ENCODE measurements around the gene DLGAP1. TPM values are rescaled to one million over a fixed set of nuclear protein-coding genes. Genes with fewer than 3 reads are reported as not detected.
"Not testable (repeated sequence)": the region's sequence is repeated elsewhere in the genome, so short reads cannot be mapped to it uniquely, and the experiment has no call there.

Gene DLGAP1
- total RNA-seq, 1 donor from 2014 or later: 5.3 TPM

GRCh38 chr18:3599195-3599594 lies 855.9 kb downstream of the DLGAP1 start:
- DNase-seq: no peak

DNA sequence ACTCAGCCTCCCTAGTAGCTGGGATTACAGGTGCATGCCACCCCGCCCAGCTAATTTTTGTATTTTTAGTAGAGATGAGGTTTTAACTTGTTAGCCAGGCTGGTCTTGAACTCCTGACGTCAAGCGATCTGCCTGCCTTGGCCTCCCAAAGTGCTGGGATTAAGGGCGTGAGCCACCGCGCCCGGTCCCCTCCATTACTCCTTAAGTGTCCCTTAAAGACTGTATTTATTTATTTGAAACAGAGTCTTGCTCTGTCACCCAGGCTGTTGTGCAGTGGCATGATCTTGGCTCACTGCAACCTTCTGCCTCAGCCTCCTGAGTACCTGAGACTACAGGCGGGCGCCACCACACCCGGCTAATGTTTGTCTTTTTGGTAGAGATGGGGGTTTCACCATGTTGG lies 856.5 kb downstream of the DLGAP1 start:
- DNase-seq: no peak

GRCh38 chr18:3597409-3598357 lies 857.4 kb downstream of the DLGAP1 start:
- no peak for DNase-seq

DNA sequence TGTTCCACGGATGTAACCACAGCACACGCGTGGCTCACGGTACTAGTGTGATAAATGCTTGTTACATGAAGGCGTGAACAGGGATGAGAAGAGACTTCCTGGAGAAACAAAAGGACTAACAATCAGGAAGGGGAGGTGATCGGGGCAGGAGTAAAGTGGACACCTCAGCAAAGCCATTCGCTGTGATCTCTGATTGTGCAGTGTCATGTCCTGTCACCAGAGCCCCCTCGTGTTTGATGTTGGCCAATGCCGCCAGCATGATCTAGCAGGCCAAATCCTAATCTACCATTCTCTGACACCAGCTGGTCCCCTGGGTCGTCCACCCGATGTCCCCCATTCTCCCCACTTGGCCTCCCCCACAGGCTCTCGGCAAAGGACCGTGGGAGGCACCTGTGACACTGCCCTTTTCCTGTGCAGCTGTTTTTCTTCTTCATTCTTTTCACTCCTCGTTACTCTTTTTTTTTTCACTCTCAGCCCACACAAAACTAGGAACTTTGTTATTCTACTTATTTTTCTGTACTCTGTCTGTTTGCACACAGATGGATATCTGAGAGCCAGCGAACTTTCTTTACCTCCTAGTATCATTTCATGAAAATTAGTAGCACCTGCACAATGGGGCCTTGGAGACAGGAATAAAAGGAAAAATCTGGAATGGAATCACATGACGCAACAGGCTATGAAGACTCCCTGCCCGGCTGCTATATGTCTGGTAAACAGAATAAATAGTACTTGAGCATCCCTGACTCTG lies 858.3 kb downstream of the DLGAP1 start:
- peak; percentile 37 for DNase-seq

DNA sequence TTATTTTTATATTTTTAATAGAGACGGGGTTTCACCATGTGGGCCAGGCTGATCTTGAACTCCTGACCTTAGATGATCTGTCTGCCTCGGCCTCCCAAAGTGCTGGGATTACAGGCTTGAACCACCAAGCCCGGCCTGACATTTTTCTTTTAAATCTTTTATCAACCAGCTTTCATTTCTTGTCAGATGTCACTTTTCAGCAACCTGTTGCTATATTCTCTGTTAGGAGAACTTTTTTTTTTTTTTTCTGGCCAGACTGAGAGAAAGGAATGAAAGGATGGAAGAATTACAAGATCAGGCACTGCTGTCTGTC lies 858.8 kb downstream of the DLGAP1 start:
- DNase-seq: no peak

DNA sequence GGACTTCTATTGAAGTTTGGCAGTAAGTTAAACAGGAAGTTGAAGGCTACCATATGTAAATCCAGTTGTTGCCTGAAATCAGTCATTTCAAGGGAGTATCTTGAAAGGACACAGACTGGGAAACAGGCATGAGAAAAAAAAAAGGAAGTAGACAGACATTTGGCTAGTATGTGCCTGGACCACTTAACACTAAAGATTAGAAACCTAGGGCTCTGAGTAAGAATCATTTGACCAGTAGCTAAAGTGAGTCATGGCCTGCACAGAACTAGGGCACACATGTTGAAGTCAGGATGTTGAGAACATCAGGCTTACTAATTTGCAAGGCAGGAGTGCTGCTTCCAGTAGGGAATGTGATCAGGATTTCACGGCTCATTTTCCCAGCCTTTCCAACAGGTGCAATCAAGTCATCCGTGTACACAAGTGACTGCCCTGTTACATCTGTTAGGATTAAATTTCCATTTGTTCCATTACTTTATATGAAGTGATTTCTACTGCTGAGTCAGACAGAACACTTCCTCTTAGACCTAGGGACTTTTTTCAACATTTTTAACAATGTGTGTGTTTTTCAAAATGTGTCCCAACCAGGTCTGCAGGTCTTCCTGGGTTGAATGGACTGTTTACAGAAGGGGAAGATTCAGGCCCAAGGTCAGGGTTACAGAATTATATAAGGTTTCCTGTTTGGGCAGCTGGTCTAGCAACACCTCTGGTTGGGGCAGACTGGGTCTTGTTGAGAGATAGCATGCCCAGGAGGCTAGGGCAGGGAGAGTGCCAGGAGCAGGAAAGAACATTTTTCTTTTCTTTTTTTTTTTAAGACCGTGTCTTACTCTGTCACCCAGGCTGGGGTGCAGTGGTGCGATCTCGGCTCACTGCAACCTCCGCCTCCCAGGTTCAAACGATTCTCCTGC lies 859.5 kb downstream of the DLGAP1 start:
- peak; percentile 67 for DNase-seq

GRCh38 chr18:3594760-3595368 lies 860.2 kb downstream of the DLGAP1 start:
- DNase-seq: peak; percentile 52

- peak; percentile 97 for DNase-seq
These were observed 861.0 kb downstream of the DLGAP1 start for GRCh38 chr18:3593904-3594759.

DNA sequence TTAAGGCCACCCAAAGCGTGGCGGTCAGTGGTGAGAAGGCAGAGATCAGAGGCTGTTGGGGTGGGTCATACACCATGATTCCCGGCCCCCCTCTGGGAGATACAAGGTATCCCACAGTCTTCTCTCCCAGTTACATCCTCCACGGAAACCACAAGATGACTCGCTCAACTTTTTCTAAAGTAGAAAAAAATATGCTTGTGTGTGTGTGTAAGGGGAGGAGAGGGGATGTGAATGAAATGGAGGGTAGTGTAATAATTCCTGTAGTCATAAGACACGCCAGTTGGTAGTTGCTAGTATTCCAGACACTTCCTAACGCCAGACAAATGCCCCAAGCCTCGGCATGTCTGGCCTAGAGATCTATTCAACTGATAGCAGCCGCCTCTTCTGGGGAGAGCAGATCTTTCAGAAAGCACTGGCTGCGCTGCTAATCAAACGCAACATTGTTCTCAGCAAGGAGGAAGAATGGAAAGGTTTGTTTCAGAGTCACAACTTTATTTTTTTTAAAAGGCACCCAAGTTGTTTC lies 861.7 kb downstream of the DLGAP1 start:
- no peak for DNase-seq

- no peak for DNase-seq
These were observed 862.2 kb downstream of the DLGAP1 start for GRCh38 chr18:3592864-3593263.

DNA sequence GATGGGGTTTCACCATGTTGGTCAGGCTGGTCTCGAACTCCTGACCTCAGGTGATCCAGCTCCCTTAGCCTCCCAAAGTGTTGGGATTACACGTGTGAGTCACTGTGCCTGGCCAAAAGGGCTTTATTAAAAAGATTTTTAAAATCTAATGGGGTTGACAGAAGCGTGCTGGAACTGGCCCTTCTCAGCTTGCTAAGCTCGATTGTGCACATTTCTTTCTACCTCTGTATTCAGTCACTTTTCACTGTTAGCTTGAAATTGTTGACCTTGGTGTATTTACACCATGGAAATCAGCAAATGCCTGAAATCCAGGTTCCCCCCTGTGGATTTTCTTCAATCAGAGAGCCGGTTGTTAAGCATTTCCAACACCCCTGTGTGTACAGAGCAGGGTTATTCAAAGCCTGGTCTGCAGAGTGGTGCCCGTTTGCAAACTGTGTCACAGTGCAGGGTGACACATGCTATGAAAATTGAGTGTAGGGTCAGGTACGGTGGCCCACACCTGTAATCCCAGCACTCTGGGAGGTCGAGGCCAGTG lies 864.9 kb downstream of the DLGAP1 start:
- DNase-seq: no peak

GRCh38 chr18:3585656-3586509 lies 869.2 kb downstream of the DLGAP1 start:
- DNase-seq: peak; percentile 34

DNA sequence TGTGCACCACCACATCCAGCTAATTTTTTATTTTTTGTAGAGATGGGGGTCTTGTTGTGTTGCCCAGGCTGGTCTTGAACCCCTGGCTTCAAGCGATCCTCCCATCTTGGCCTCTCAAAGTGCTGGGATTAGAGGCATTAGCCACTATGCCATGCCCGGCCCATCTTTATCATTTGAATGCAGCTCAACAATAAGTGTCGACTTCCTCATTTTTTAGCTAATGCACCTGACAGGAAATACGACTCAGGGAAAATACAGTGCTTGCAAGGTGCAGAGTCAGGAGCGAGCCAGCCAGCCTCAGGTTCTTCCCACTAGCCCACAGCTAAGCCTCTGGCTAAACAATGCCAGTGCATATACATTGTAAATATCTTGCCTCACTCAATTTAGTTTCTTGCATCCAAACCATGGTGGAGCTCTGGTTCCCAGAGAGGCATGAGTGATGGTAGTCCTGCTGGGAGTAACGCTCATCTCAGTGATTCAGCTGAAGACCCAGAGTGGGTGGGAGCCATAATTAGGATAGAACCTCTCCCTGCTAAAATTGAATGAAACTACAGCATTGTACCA lies 870.1 kb downstream of the DLGAP1 start:
- DNase-seq: no peak

DNA sequence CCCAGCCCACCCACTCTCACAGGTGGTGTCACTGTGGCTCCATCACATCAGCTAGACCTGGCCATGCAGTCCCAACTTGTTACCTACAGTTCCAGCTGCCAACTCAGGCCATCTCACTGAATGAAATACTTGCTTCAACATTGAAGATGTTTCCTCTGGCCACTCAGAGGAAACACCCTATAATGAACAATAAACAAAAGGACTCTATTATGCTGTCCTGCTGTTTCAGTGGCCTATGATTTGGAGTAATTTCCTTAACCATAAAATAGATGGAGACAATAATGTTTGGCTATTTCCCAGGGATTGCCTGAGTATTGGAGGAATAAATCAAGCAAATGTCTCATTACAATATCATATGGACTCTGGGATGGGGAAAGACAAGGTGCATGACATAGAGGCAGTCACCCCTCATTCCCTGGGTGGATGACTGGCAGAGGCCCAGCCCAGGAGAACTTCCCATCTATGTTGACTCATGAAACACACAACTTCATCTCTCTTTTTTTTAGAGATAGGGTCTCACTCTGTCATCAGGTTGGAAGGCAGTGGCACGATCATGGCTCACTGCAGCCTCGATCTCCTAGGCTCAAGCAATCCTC lies 870.7 kb downstream of the DLGAP1 start:
- DNase-seq: no peak

DNA sequence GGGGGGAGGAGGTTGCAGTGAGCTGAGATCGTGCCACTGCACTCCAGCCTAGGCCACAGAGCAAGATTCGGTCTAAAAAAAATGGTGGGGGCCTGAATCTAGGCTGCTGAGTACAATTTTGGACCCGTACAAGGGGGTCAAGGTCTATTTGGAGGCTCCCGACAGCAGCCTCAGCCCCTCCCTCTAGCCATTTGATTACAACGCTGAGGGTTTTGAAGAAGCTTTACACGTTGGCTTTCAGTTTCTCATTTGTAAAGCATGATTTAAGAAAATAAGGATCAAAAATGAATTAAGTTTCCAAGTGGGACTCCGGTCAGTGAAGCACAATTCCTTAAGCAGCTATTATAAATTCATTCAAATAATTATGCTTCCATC lies 871.2 kb downstream of the DLGAP1 start:
- DNase-seq: no peak

DNA sequence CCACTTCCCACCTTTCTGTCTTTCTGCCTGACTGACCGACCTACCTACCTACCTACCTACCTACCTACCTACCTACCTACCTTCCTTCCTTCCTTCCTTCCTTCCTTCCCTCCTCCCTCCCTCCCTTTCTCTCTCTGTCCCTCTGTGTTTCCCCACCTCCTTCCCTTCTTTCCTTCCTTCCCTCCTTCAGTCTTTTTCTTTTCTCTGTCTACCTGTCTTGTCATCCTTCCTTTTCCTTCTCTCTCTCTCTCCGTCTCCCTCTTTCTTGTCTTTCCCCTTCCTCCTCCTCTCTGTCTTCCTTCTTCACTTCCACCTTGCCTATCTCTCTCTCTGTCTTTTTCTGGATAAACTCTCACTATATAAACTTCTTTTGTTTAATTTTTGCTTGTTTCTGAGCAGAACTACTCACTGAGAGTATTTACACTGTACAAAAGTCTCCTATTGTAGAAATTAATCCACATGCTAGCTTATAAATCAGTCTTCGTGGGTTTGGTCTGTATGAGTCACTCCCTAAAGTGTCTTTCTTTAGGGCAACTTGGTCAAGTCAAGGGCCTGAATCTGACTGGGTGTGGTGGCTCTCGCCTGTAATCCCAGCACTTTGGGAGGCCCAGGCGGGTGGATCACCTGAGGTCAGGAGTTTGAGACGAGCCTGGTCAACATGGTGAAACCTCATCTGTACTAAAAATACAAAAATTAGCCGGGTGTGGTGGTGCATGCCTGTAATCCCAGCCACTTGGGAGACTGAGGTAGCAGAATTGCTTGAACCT lies 871.8 kb downstream of the DLGAP1 start:
- DNase-seq: not testable (repeated sequence)

- DNase-seq: no peak
These were observed 873.2 kb downstream of the DLGAP1 start for GRCh38 chr18:3581890-3582289.

- DNase-seq: not testable (repeated sequence)
These were observed 874.5 kb downstream of the DLGAP1 start for GRCh38 chr18:3580523-3581025.

Measured in skin of body (tissue), 2 donors.